Liver (tissue), 3 donors: ENCODE results near the gene PHETA1.

Experiments used
- CTCF ChIP-seq: fragments of 150-350 bp; IDR thresholded peaks from 2 replicates; pipeline ENCODE4 v1.5.1; 2017; ENCODE audit warnings: improper control_type of control experiment, low read depth, low read length; ENCODE audit not compliant: missing input control
- EGR1 ChIP-seq, 2 donors: IDR thresholded peaks; 2 replicates each; pipeline ENCODE4 v1.6.1; 2016 to 2018; ENCODE audit warnings: antibody characterized with exemption in 2 of 2, low read depth in 2 of 2
- MAX ChIP-seq: IDR thresholded peaks from 2 replicates; pipeline ENCODE4 v1.6.1; 2016; ENCODE audit warnings: antibody characterized with exemption
- SP1 ChIP-seq: IDR thresholded peaks from 2 replicates; pipeline ENCODE4 v1.6.1; 2018; ENCODE audit warnings: antibody characterized with exemption, mild to moderate bottlenecking
- YY1 ChIP-seq: IDR thresholded peaks from 2 replicates; pipeline ENCODE4 v1.6.1; 2016; ENCODE audit warnings: antibody characterized with exemption, mild to moderate bottlenecking
- ZBTB33 ChIP-seq: IDR thresholded peaks from 2 replicates; pipeline ENCODE4 v1.6.1; 2016; ENCODE audit warnings: antibody characterized with exemption
- donor health status: healthy.
- donor health status: healthy.

GRCh38 chr12:111321317-111321716, 47.6 kb downstream of the PHETA1 start:
- TF ChIP-seq YY1, result no peak
- no peak for TF ChIP-seq EGR1 (IDR thresholded peaks at IDR 0.05; ENCODE audit: low read depth in 2 of 2)
- TF ChIP-seq ZBTB33, result no peak
- no peak for TF ChIP-seq CTCF
- no peak for TF ChIP-seq MAX
- TF ChIP-seq SP1, result no peak
